A549 (cell line): Measurements from ENCODE around the gene DDX20. TPM values are rescaled to one million over a fixed set of nuclear protein-coding genes. Genes with fewer than 3 reads are reported as not detected.

Source experiments
- ATAC-seq, 2 experiments: fragments of 200-7000 bp in 1 of 2; fragments of >200 bp in 1 of 2; cut with Nextera tagmentation in 1 of 2; cut with Tn5 transposase in 1 of 2; 3 replicates each; pipeline versions ENCODE4 v1.8.0 to v1.9.1; 2018 to 2020; ENCODE audit warnings: mild to moderate bottlenecking in 1 of 2, moderate library complexity in 1 of 2
- CTCF ChIA-PET: fragments of 300-600 bp; sonication (Branson Sonifier 250); formaldehyde crosslinking; extraction: SDS; loops from one replicate; lab custom pipeline; 2021; ENCODE audit warnings: antibody characterized with exemption, inconsistent platforms; lab: Yijun Ruan, JAX
- POLR2A ChIA-PET: fragments of 350-600 bp; formaldehyde crosslinking; extraction: SDS; loops from one replicate; lab custom pipeline; 2021; ENCODE audit warnings: antibody characterized with exemption, inconsistent platforms; lab: Yijun Ruan, JAX
- DNase-seq, 2 experiments: peaks; one replicate each; pipeline versions ENCODE4 v3.0.0 to v3.0.0-alpha.2; 2011 to 2016; ENCODE audit warnings: low read depth in 1 of 2, low spot score in 1 of 2
- FAIRE-seq: peaks from 2 replicates; lab custom pipeline; 2011; peaks lifted over from hg19 to GRCh38; lab: Jason Lieb, UNC
- H3K27ac ChIP-seq, 2 experiments: fragments of >200 bp; sonication (Bioruptor Twin); formaldehyde crosslinking; 3 replicates each; pipeline ENCODE4 v1.5.1; 2016 to 2017
- H3K4me1 ChIP-seq: fragments of >200 bp; sonication (Bioruptor Twin); formaldehyde crosslinking; 3 replicates; pipeline ENCODE4 v1.6.1; 2016
- H3K4me2 ChIP-seq: fragments of >200 bp; sonication (Bioruptor Twin); formaldehyde crosslinking; 3 replicates; pipeline ENCODE4 v1.6.1; 2016
- H3K4me3 ChIP-seq: fragments of >200 bp; sonication (Bioruptor Twin); formaldehyde crosslinking; 3 replicates; pipeline ENCODE4 v1.5.1; 2016
- H3K9me3 ChIP-seq: fragments of >200 bp; sonication (Bioruptor Twin); formaldehyde crosslinking; 3 replicates; pipeline ENCODE4 v1.6.1; 2016
- CBX8 ChIP-seq: fragments of 200-600 bp; sonication (generic); IDR thresholded peaks from 2 replicates; pipeline ENCODE4 v1.6.1; 2016
- EHMT2 ChIP-seq: fragments of 200-600 bp; sonication (generic); IDR thresholded peaks from 2 replicates; pipeline ENCODE4 v1.6.1; 2016; ENCODE audit warnings: antibody characterized with exemption, low read depth, mild to moderate bottlenecking, moderate library complexity
- ESRRA ChIP-seq: fragments of 150-350 bp; IDR thresholded peaks from 2 replicates; pipeline ENCODE4 v1.6.1; 2014; ENCODE audit warnings: mild to moderate bottlenecking, low read length, borderline replicate concordance
- FOSL2 ChIP-seq, 2 experiments: fragments of 450-650 bp in 1 of 2; fragments of >200 bp in 1 of 2; sonication (Bioruptor Twin) in 1 of 2; formaldehyde crosslinking; IDR thresholded peaks; 2 replicates each; pipeline versions ENCODE4 v1.5.0 to v1.6.1; 2016 to 2020; ENCODE audit warnings: mild to moderate bottlenecking in 1 of 2, moderate library complexity in 1 of 2
- GATA3 ChIP-seq: IDR thresholded peaks from 2 replicates; pipeline ENCODE4 v1.6.1; 2012; ENCODE audit warnings: borderline replicate concordance
- HDAC2 ChIP-seq: fragments of 200-600 bp; sonication (generic); IDR thresholded peaks from 2 replicates; pipeline ENCODE4 v1.6.1; 2016
- HOXA7 ChIP-seq: fragments of 250-450 bp; sonication (Bioruptor Pico); IDR thresholded peaks from 2 replicates; pipeline ENCODE4 v1.5.0; 2020; ENCODE audit warnings: mild to moderate bottlenecking, moderate library complexity
- HOXB13 ChIP-seq: fragments of 250-450 bp; sonication (Bioruptor Pico); IDR thresholded peaks from 2 replicates; pipeline ENCODE4 v1.5.0; 2020; ENCODE audit warnings: low read depth, mild to moderate bottlenecking, moderate library complexity
- JUN ChIP-seq, 2 experiments: fragments of >200 bp; sonication (Bioruptor Twin); formaldehyde crosslinking; IDR thresholded peaks; 2 replicates in 1 of 2; 3 replicates in 1 of 2; pipeline ENCODE4 v1.6.1; 2016 to 2017
- KDM1A ChIP-seq: fragments of 200-600 bp; sonication (generic); IDR thresholded peaks from 2 replicates; pipeline ENCODE4 v1.6.1; 2016; ENCODE audit warnings: low read depth, mild to moderate bottlenecking
- MAFK ChIP-seq: fragments of 450-650 bp; IDR thresholded peaks from 2 replicates; pipeline ENCODE4 v1.6.1; 2014; ENCODE audit not compliant: partially characterized antibody
- MAZ ChIP-seq: fragments of 150-350 bp; IDR thresholded peaks from 2 replicates; pipeline ENCODE4 v1.6.1; 2014; ENCODE audit warnings: antibody characterized with exemption, low read depth, low read length, borderline replicate concordance
- NR3C1 ChIP-seq: fragments of >200 bp; sonication (Bioruptor Twin); formaldehyde crosslinking; IDR thresholded peaks from 3 replicates; pipeline ENCODE4 v1.6.1; 2017
- POLR2A ChIP-seq: IDR thresholded peaks from 2 replicates; pipeline ENCODE4 v1.6.1; 2012; ENCODE audit warnings: mild to moderate bottlenecking, low read length
- RARB ChIP-seq: fragments of 250-450 bp; sonication (Bioruptor Pico); IDR thresholded peaks from 2 replicates; pipeline ENCODE4 v1.8.0; 2021; ENCODE audit warnings: mild to moderate bottlenecking, moderate library complexity
- SREBF2 ChIP-seq: fragments of 450-650 bp; IDR thresholded peaks from 2 replicates; pipeline ENCODE4 v1.6.1; 2014; ENCODE audit warnings: mild to moderate bottlenecking, moderate library complexity
- WGBS: methylation state at CpG from one replicate; pipeline ENCODE4 v1.1.6; 2017; ENCODE audit errors: missing lambda C conversion rate; 5-methylcytosine and 5-hydroxymethylcytosine counted together
- polyA plus RNA-seq, 4 experiments: library from polyadenylated mRNA; depleted of rRNA in 3 of 4; stranded (reverse); fragments of >200 nt; fragmentation: RNase III in 1 of 4; extraction: RNeasy Plus Mini Kit Qiagen cat#74134 plus additional on column Dnase treatment in 1 of 4; gene quantifications; 2 replicates in 3 of 4; 3 replicates in 1 of 4; pipeline ENCODE4 v1.2.3, GENCODE V29; 2011 to 2017
- TF ChIP-seq, protein P1 (sequence below): fragments of 200-600 bp; sonication (generic); IDR thresholded peaks from 2 replicates; pipeline ENCODE4 v1.6.1; 2016; ENCODE audit warnings: antibody characterized with exemption, mild to moderate bottlenecking, moderate library complexity
- TF ChIP-seq, protein P2 (sequence below): IDR thresholded peaks from 2 replicates; pipeline ENCODE4 v1.6.1; 2012; ENCODE audit warnings: low read depth, borderline replicate concordance
- TF ChIP-seq, protein P3 (sequence below): fragments of 450-650 bp; IDR thresholded peaks from 2 replicates; pipeline ENCODE4 v1.6.1; 2014; ENCODE audit warnings: antibody characterized with exemption
- TF ChIP-seq, protein P4 (sequence below): fragments of >200 bp; sonication (Bioruptor Twin); formaldehyde crosslinking; IDR thresholded peaks from 3 replicates; pipeline ENCODE4 v1.6.1; 2016

DDX20 gene
- polyA plus RNA-seq, 2 of the 4 experiments (the other 2 are of a cell fraction), result 8.4 to 13.5 TPM

DNA sequence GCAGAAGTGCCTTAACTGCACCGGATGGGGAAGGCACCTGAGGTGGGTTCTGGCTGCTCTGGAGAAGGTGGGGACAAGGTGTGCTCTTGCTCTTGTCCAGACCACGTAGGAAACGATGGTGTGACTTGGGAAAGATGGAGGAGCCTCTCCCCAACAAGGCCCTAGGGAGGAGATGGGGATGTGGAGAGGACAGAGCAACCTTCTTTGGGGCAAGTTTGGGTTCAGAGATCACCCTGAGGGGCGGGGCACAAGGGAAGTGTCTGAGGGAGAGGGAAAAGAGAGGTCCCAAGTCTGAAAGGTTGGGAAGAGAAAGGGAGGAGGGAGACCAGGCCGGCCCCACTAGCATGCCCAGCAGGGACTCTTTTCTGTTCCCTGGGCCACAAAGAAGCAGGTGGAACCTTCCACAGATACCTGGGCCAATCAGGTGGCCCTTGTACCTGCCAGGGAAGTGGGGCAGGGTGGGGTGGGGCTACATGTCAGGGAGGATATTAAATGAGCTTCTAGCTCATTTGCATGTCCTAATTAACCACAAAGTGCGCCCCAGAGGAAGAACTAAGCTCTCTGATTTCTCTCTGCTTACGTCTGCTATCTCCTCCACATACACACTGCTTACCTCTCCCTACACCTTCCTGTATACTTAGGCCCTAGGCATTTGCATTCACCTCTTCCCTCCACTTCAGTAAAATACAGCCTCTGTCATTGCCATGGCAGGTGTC lies 32.5 kb upstream of the DDX20 start (continued):
- TF ChIP-seq, protein P1, sequence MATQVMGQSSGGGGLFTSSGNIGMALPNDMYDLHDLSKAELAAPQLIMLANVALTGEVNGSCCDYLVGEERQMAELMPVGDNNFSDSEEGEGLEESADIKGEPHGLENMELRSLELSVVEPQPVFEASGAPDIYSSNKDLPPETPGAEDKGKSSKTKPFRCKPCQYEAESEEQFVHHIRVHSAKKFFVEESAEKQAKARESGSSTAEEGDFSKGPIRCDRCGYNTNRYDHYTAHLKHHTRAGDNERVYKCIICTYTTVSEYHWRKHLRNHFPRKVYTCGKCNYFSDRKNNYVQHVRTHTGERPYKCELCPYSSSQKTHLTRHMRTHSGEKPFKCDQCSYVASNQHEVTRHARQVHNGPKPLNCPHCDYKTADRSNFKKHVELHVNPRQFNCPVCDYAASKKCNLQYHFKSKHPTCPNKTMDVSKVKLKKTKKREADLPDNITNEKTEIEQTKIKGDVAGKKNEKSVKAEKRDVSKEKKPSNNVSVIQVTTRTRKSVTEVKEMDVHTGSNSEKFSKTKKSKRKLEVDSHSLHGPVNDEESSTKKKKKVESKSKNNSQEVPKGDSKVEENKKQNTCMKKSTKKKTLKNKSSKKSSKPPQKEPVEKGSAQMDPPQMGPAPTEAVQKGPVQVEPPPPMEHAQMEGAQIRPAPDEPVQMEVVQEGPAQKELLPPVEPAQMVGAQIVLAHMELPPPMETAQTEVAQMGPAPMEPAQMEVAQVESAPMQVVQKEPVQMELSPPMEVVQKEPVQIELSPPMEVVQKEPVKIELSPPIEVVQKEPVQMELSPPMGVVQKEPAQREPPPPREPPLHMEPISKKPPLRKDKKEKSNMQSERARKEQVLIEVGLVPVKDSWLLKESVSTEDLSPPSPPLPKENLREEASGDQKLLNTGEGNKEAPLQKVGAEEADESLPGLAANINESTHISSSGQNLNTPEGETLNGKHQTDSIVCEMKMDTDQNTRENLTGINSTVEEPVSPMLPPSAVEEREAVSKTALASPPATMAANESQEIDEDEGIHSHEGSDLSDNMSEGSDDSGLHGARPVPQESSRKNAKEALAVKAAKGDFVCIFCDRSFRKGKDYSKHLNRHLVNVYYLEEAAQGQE, result no peak
- TF ChIP-seq, protein P2, sequence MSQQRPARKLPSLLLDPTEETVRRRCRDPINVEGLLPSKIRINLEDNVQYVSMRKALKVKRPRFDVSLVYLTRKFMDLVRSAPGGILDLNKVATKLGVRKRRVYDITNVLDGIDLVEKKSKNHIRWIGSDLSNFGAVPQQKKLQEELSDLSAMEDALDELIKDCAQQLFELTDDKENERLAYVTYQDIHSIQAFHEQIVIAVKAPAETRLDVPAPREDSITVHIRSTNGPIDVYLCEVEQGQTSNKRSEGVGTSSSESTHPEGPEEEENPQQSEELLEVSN, result no peak
- TF ChIP-seq EHMT2, result no peak
- no peak for TF ChIP-seq NR3C1
- no peak for TF ChIP-seq RARB
- no peak for TF ChIP-seq HOXA7 (CRISPR knock-in tag)

DNA sequence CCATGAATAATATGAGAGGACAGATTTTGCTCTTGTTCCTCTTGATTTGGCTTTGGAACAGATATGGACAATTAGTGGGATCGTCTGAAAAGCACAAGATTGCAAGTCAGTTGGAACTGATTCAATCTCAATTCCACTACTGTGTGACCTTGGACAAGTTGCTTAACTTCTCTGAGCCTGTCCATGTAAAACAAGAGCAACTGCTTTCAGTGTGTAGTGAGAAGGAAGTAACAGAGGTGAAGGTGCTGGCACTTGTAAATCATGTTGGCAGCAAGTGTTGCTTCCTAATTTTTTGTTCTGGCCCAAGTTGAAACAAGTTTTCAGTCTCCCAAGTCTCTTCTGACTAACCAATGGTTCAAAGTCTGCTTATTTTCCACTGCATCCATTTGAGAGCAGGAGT lies 31.8 kb upstream of the DDX20 start:
- ChIA-PET POLR2A (no interaction called here), CTCF (interaction anchor here (0.6 kb wide), 1 partner anchor 645 kb away, joined by 3 read pairs; no protein-coding TSS in a partner anchor)
- Histone ChIP-seq H3K4me3 (no peak overlapping the region), H3K4me2 (no peak overlapping the region), H3K27ac (no peak overlapping the region), H3K9me3 (no peaks in the 10 kb centered on the region), H3K4me1 (peaks cover 4% of the 10 kb centered on the region; the same call in 1 of the 3 replicates)
- 25% methylated on average over 1 of the region's 1 CpG for WGBS
- no peak for ATAC-seq
- no peak for FAIRE-seq
- no peak for DNase-seq
- TF ChIP-seq CBX8, result no peak
- TF ChIP-seq ESRRA, result no peak
- TF ChIP-seq POLR2A, result no peak
- TF ChIP-seq HDAC2, result no peak
- TF ChIP-seq, protein P3, sequence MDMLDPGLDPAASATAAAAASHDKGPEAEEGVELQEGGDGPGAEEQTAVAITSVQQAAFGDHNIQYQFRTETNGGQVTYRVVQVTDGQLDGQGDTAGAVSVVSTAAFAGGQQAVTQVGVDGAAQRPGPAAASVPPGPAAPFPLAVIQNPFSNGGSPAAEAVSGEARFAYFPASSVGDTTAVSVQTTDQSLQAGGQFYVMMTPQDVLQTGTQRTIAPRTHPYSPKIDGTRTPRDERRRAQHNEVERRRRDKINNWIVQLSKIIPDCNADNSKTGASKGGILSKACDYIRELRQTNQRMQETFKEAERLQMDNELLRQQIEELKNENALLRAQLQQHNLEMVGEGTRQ, result no peak
- TF ChIP-seq KDM1A, result no peak
- TF ChIP-seq FOSL2 (IDR thresholded peaks at IDR 0.05), result no peak
- no peak for TF ChIP-seq FOSL2 (CRISPR knock-in tag; IDR thresholded peaks at IDR 0.05)
- no peak for TF ChIP-seq JUN (IDR thresholded peaks at IDR 0.05)
- TF ChIP-seq GATA3, result no peak
- no peak for TF ChIP-seq HOXB13 (CRISPR knock-in tag)
- TF ChIP-seq MAFK, result no peak

DNA sequence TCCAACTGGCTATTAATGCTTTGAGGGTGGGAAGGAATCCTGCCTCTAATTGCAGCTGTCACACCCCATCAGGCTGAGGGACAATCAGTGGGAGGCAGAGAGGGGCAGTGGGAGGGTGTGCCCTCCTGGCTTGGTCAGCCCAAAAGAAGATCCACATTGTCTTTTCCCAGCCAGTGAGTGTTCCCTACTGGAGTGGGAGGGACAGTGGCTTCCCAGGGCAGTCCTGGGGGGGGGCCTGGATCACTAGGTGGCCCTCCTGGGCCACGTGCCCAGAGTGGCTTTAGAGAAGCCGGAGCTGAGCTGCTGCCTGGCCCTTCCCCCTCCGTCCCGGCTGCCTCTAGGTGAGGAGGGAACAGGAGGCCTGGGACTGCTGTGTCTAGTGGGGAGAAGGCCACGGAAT lies 30.5 kb upstream of the DDX20 start:
- no peaks in the 10 kb centered on the region for H3K9me3 ChIP-seq

More for the DNA sequence above, 30.5 kb upstream of the DDX20 start:
- H3K4me2 ChIP-seq, result no peak overlapping the region
- CTCF ChIA-PET, result interaction anchor here (0.8 to 1.5 kb wide), 3 partner anchors 10 to 45 kb away, joined by 3 to 7 read pairs (median 3); no protein-coding TSS in a partner anchor
- TF ChIP-seq JUN (IDR thresholded peaks at IDR 0.05) (no peak), NR3C1 (no peak), KDM1A (no peak), SREBF2 (no peak), MAZ (no peak), MAFK (no peak)
- TF ChIP-seq, protein P4, sequence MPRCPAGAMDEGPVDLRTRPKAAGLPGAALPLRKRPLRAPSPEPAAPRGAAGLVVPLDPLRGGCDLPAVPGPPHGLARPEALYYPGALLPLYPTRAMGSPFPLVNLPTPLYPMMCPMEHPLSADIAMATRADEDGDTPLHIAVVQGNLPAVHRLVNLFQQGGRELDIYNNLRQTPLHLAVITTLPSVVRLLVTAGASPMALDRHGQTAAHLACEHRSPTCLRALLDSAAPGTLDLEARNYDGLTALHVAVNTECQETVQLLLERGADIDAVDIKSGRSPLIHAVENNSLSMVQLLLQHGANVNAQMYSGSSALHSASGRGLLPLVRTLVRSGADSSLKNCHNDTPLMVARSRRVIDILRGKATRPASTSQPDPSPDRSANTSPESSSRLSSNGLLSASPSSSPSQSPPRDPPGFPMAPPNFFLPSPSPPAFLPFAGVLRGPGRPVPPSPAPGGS, result no peak
- H3K4me3 ChIP-seq, result no peak overlapping the region
- 67% methylated on average over 1 of the region's 5 CpGs for WGBS
- POLR2A ChIA-PET, result no interaction called here
- H3K27ac ChIP-seq, result no peak overlapping the region
- ATAC-seq (no peak), FAIRE-seq (no peak), DNase-seq (no peak)
- H3K4me1 ChIP-seq, result peaks cover 4% of the 10 kb centered on the region; the same call in 1 of the 3 replicates
